CD1c-positive myeloid dendritic cell (primary cell): Measurements from ENCODE around the gene NEURL1.

Source experiments
- DNase-seq: peaks from one replicate; pipeline ENCODE4 v3.0.0-alpha.2; 2016; ENCODE audit errors: extremely low spot score

The NEURL1 gene

DNA sequence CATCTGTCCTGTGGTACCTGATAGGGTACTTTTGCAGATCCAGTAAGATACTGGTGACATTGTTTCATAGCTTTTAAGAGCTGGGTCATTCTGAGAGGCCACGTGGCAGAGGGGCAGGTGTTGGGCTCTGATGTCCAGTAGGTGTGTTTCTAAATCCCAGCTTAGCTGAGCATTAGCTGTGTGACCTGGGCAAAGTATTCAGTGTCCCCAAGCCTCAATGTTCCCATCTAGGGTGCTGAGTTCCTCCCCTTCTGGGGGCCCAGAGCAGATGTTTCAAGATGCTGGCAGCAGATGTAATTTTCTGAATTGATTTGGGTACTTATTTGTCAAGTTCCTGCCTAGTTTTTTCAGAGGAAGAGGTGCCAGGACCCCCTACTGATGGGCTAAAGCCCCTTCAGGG is 52.9 kb downstream of the NEURL1 start:
- DNase-seq: no peak

DNA sequence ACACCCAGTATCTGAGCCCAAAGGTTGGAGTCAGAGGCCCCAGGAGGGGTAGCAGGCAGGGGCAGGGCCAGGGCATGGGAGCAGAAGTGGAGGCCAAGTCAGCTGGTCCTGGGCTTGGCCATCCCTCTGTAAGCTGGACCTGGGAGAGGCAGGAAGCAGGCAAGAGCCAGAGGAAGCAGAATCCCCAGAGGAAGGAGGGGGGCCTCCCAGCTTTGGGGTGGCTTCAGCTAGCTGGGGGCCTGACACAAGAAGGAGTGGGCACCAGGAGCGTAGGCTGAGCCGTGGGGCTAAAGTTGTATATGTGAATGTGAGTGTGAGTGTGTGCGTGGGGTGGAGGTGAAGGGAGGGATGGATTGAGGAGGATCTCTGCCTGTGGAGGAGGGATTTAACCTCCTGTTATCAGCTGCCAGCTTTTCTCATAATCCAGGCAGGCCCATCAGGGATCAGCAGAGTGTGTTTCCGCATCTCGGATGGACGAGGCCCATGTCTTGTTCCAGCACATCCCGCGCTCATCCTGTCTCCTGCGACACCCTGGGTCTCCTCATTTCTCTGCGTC is 54.0 kb downstream of the NEURL1 start:
- no peak for DNase-seq

- no peak for DNase-seq
Observed at GRCh38 chr10:103548006-103548405, 54.5 kb downstream of the NEURL1 start.

GRCh38 chr10:103548581-103549348 is 55.3 kb downstream of the NEURL1 start:
- no peak for DNase-seq

DNA sequence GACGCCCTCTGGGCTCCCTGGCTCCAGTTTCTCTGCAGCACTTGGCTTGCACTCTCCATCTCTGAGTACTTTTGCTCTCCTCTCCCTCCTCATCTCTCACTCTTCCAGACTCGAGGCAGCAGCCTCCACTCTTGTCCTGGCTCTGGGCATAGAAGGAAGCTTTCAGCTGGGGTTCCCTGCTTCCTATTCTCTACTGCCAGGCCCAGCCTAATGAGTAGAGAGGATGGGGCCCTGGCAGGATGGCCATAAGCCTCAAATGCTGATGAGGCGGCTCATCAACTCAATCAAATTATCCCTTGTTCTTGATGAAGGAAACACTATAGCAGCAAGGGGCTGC is 55.8 kb downstream of the NEURL1 start:
- DNase-seq: no peak

- no peak for DNase-seq
Observed at GRCh38 chr10:103550229-103550628, 56.7 kb downstream of the NEURL1 start.

DNA sequence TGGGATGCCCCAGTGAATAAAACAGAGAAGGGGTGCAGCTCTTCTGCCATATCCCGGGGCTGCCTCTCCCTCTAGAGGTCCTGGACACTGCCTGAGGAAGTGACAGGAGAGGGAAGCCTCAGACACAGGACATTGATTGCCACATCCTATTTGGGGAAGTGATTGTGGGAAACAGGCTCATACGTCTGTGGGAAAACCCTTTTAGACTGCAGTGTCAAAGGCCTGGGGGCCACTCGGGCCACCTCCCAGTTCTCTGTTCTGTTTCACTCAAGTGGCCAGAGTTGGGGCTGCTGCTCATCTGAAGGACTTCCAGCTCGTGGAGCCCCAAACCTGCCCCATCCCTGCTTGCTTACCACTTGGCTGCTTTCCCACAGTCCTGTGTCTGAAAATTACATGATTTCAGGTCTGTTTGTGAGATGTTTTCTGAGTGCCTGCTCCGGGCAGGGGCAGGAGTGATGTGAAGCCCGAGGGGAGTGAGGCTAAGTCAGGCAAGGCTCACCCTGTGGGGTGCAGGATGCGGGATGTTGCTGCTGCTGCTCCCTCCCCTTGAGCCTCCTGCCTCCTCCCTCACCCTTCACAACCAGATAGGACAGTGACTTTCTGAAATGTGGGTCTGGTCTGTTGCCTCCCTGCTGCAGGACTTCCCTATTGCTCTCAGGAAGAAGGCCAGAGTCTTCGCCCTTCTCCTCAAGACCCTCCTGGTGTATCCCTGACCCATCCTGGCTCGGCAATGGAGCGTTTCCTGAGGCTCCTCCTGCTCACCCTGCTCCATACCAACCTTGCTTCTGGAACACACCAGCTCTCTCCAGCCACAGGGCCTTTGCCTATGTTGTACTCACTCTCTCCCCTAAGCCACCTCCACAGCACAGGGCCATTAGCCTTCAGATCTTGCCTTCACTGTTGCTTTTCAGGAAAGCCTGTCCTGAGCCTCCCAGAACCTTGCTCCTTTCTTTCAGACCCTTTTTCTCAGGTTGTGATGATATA is 58.4 kb downstream of the NEURL1 start:
- DNase-seq: peak; percentile 93

- DNase-seq: no peak
Observed at GRCh38 chr10:103552856-103553742, 59.6 kb downstream of the NEURL1 start.

DNA sequence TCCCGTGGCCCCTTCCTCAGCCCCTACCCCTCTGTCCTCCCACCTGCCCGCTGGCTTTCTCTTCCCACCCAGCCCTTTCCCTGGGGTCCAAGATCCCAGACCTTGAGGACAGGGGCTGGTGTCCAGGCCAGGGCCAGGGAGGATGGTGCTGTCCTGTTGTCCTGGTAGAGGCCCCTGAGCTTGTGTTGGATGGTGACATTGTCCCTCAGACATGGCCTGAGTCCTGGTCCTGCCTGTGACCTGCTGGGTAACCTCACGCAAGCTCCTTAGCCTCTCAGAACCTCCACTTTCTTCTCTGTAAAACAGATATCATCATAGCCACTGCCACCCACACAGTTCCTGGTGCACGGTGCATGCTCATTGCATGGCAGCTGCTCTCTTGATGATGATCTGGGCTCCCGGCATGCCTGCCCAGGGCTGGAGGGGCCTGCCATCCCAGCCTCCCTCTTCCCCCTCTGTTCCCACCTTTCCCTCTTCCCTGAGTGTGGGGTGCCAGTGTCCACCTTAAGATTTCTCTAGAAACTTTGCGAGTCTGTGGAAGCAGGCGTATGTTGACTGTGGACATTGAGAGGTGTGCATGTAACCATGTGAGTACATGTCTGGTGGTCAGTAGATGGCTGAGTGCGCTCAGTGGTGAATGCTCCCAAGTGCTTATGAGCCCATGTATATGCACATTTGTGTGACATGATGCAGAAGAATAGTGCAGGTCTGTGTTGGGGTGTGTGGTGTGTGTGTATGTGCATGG is 60.4 kb downstream of the NEURL1 start:
- DNase-seq: peak; percentile 75

GRCh38 chr10:103554488-103555324 is 61.2 kb downstream of the NEURL1 start:
- DNase-seq: peak; percentile 83

GRCh38 chr10:103555325-103555649 is 61.8 kb downstream of the NEURL1 start:
- DNase-seq: no peak

DNA sequence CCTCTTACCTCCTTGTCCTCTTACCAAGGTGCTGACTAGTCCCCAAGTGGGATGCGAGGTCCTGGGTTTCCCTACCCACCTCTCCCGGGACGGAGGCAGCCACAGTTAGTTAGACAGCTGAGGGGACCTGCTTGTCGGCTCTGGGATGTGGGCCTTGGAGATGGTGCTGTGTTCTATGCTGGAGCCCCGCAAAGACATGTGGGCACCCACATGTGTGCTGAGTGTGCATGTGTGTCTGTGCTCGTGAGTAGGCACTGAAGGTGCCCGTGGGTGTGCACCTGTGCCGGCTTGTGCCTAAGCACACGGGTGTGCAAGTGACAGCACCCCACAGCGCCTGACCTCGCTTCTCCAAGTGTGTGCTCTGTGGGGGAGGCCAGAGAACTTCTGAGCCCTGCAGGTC is 62.2 kb downstream of the NEURL1 start:
- no peak for DNase-seq

DNA sequence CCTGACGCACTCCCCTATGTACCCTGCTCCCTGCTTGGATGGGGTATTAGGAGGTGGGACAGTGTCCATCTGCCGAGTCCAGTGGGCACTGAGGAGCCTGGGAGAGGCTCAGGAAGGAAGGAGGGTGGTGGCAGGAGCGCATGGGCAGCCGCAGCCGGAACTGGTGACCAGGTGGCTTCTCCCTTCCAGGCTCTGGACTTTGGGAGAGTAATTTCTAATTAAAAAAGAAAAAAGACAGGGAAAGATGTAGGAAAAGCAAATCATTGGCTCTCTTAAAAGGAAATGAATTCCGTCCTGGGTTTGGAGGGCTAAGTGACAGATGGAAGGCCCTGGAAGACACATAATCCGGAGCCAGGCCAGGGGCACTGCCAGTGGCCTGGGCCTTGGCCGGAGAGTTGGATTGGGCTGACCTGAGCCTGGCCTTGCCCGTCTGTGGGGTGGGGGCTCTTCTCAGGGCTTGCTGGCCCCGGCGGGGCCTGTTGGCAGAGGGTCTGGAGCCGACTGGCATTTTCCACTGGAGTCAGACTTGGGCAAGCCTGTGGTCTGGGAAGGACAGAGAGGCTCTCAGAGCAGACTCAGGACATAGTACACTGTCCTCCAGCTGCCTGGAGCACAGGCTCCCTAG is 63.0 kb downstream of the NEURL1 start:
- no peak for DNase-seq

- DNase-seq: no peak
Observed at GRCh38 chr10:103557455-103557854, 64.0 kb downstream of the NEURL1 start.

- peak; percentile 32 for DNase-seq
Observed at GRCh38 chr10:103558911-103559310, 65.4 kb downstream of the NEURL1 start.

DNA sequence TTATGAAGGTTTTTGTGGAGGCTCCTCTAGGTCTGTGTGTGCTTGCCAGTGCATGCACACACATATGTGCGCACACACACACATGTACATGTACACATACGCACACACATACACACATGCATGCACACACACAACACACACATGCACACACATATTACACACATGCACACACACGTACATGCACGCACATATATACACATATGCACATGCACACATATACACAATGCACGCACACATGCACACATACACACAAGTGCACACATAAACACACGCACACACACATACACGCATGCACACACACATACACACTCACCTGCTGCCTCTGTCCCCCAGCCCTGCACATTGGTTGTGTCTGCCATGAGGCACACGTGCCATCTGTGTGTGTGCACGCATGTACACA is 66.3 kb downstream of the NEURL1 start:
- DNase-seq: no peak

GRCh38 chr10:103560886-103561285 is 67.4 kb downstream of the NEURL1 start:
- DNase-seq: no peak

DNA sequence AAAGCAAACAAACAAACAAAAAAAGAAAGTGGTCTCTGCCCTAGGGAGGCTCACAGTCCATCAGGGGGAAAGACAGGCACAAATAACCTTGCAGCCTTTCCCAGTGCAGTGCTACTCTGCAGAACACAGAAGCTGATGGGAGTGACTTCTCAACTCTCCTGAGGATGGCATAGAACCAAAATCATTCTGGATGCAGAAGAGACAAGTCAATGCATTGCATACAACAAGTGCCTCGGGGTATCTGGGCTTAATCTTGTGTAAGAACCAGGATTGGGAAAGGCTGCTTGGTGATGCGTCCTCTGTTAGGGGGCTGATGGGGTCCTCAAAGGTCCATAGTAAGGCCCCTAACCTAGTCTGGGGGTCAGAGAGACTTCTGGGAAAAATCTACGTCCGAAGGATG is 68.9 kb downstream of the NEURL1 start:
- DNase-seq: no peak

GRCh38 chr10:103563231-103564115 is 70.0 kb downstream of the NEURL1 start:
- no peak for DNase-seq
